SK-N-MC (cell line): ENCODE data around the gene GANAB.

Source experiments
- EZH2 ChIP-seq: fragments of 200-600 bp; sonication (generic); IDR thresholded peaks from one replicate; pipeline ENCODE4 v1.6.1; 2017; ENCODE audit warnings: antibody characterized with exemption
- FOXP2 ChIP-seq: optimal IDR thresholded peaks from 2 replicates; pipeline ENCODE3; 2011; ENCODE audit warnings: mild to moderate bottlenecking, moderate library complexity; ENCODE audit not compliant: insufficient read depth; ENCODE audit errors: extremely low read length, control extremely low read depth
- POLR2AphosphoS5 ChIP-seq: IDR thresholded peaks from 2 replicates; pipeline ENCODE4 v1.6.1; 2012; ENCODE audit warnings: mild to moderate bottlenecking, low read depth, low read length, borderline replicate concordance

DNA sequence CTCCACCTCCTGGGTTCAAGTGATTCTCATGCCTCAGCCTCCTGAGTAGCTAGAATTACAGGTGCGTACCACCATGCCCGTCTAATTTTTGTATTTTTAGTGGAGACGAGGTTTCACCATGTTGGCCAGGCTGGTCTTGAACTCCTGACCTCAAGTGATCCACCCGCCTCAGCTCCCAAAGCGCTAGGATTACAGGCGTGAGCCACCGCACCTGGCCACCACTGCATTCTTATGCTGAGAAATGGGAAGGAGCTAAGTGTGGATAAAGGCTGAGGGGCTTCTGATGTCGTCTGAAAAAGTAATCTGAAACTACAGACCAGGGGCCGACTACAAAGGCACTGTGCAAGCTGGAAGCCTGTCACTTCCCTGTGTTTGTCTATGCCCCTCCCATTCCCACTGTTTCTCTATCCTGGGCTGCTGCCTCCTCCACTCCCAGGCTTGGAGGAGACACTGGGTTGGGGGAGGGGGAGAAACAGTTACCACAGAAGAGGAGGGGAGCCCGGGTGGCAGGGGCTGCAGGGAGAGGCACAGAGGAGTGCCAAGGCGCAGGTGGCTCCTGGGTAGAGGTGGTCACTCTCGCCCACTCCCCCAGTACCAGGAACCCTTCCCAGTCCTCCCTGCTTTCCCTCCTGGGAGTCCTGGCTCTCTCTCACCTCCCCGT is 41.8 kb downstream of the GANAB start:
- no peak for TF ChIP-seq POLR2AphosphoS5
- no peak for TF ChIP-seq EZH2
- TF ChIP-seq FOXP2 = no peak
